ENCODE results near the gene LCE1A. TPM values are rescaled to one million over a fixed set of nuclear protein-coding genes. Genes with fewer than 3 reads are reported as not detected.

LCE1A gene
- total RNA-seq, 1 donor from 2014 or later = 1.7 TPM

DNA sequence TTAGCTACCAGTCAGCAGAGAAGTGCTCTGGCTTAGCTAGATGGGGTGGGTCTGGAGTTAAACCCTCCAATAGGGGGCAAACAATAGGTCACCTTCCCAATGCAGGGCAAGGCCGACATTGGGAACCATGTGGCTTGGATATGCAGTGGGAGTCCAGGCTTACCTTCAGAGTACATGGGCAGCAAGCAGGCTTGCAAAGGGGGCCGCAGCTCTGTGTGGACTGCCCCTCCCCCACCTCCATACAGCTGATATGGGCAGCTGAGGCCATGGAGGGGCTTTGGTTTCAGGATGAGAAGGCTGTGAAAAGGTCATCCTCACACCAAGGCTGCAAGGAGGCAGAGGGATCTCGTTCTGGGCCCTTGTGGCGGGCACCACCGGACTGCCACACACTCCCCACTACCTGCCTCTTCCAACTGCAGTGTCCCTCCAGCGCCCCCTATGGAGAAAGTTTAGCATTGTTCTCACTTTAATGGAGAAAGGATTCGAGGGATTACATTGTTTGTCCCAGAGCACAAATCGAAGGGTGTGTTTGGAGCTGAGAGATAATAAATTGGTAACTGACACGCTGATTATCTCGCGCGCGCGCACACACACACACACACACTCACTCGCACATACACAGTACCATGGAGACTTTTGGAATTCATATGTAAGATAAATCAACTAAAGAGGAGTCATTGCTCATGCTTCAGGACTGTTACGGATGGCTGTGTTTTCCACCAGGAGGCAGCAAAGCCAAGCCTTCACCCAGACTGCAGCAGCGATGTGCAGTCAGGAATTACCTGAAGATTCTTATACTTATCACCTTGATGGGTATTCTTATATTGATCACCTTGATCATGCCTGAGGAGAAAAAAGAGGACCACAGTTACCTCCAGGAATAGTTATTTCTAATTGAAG lies 43.8 kb downstream of the LCE1A start:
- DNase-seq = no peak

DNA sequence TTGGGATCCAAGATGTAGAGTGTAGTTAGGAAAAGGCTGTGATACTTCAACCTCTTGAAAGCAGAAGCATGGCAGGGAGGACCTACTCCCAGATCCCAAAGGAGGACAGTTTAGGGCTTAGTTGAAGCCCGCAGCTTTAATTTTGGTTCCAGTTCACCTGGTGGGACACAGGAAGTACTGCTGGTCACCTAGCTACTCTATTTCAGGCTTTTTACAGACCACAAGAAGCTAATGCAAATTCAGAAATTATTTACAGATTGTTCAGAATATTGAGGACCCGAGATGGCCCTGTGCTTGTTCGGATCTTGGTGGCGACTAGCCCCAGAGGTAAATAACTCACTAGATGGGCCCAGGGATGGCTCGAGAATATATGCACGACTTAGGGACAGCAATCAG lies 44.5 kb downstream of the LCE1A start:
- no peak for DNase-seq

DNA sequence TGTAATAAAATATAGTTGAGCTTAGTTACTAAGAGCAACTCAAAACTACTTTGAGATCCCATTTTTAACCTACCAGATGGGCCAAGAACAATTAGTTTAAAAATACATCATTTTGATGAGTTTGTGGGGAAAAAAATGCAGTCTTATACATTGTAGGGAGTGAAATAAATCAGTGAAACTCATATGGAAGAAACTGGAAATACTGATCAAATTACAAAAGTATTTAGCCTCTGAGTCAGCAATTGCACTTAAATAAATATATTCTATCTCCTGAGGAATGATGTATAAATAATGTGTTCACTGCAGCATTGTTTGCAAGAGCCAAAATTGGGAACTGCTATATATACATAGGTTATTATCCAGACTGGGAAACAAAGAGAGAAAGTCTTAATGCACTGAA lies 46.2 kb downstream of the LCE1A start:
- DNase-seq = no peak

DNA sequence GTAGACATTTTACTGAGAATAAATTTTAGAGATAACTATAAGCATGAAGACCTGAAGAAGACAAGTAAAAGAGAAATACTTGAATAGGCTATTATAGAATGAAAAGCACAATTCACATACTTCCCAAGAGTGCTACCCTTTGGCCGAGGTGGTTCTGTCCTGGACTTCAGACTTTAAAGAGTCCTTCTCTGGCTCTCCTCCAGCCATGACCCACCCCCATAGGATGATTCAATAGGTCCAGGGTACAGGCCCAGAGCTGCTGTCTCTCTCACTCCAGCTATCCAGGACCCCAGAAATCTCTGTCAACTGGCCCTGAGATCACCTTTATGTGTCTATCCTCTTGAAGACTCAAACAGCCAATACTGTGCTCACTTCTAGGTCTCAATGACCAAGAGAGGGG lies 49.6 kb downstream of the LCE1A start:
- DNase-seq = no peak

Other genes with a start within 250 kb of the LCE1A start
- gene LCE3D, start 247.0 kb upstream of the LCE1A start, total RNA-seq = 1.9 TPM
- not detected for gene LCE3C, start 227.2 kb upstream of the LCE1A start, total RNA-seq
- not detected for gene LCE3B, start 213.7 kb upstream of the LCE1A start, total RNA-seq
- not detected for gene LCE3A, start 204.4 kb upstream of the LCE1A start, total RNA-seq
- 0.49 TPM for gene LCE2D, start 164.1 kb upstream of the LCE1A start, total RNA-seq
- gene LCE2C, start 152.2 kb upstream of the LCE1A start, total RNA-seq = 3.4 TPM
- 5.9 TPM for gene LCE2B, start 141.3 kb upstream of the LCE1A start, total RNA-seq
- gene LCE2A, start 129.1 kb upstream of the LCE1A start, total RNA-seq = 1.2 TPM
- gene LCE4A, start 119.3 kb upstream of the LCE1A start, total RNA-seq = not detected
- gene KPRP, start 69.4 kb upstream of the LCE1A start, total RNA-seq = 0.89 TPM
- gene LCE1F, start 52.3 kb upstream of the LCE1A start, total RNA-seq = not detected
- gene LCE1E, start 41.2 kb upstream of the LCE1A start, total RNA-seq = 0.59 TPM
- 1.4 TPM for gene LCE1D, start 30.8 kb upstream of the LCE1A start, total RNA-seq
- 9.3 TPM for gene LCE1C, start 20.8 kb upstream of the LCE1A start, total RNA-seq
- gene LCE1B, start 15.5 kb upstream of the LCE1A start, total RNA-seq = 1.9 TPM
- 4.4 TPM for gene LCE6A, start 15.4 kb downstream of the LCE1A start, total RNA-seq
- gene LCE7A, start 32.5 kb downstream of the LCE1A start, total RNA-seq = not detected
- not detected for gene SMCP, start 50.8 kb downstream of the LCE1A start, total RNA-seq
- 71.5 TPM for gene IVL, start 81.1 kb downstream of the LCE1A start, total RNA-seq
- 1.8 TPM for gene SPRR5, start 119.7 kb downstream of the LCE1A start, total RNA-seq
- gene SPRR4, start 143.2 kb downstream of the LCE1A start, total RNA-seq = 17.7 TPM
- 6.1 TPM for gene SPRR1A, start 156.6 kb downstream of the LCE1A start, total RNA-seq
- 0.69 TPM for gene SPRR3, start 174.3 kb downstream of the LCE1A start, total RNA-seq
- gene SPRR1B, start 203.7 kb downstream of the LCE1A start, total RNA-seq = 22.3 TPM
- 11.3 TPM for gene SPRR2D, start 213.6 kb downstream of the LCE1A start, total RNA-seq
- gene SPRR2A, start 230.0 kb downstream of the LCE1A start, total RNA-seq = 1.6 TPM
- not detected for gene SPRR2B, start 244.1 kb downstream of the LCE1A start, total RNA-seq

Measured in skin of body (tissue), 2 donors.